Measurements from ENCODE around the gene LRP6.

GRCh38 chr12:12201274-12201758 lies 65.5 kb downstream of the LRP6 start:
- TF ChIP-seq EP300 (IDR thresholded peaks at IDR 0.05), result no peak
- TF ChIP-seq CTCF (IDR thresholded peaks at IDR 0.05), result no peak
- no peak for TF ChIP-seq POLR2A (IDR thresholded peaks at IDR 0.05)

Measured in ovary (tissue), 3 donors.